Measurements from ENCODE around the gene GARIN5A.

The GARIN5A gene

DNA sequence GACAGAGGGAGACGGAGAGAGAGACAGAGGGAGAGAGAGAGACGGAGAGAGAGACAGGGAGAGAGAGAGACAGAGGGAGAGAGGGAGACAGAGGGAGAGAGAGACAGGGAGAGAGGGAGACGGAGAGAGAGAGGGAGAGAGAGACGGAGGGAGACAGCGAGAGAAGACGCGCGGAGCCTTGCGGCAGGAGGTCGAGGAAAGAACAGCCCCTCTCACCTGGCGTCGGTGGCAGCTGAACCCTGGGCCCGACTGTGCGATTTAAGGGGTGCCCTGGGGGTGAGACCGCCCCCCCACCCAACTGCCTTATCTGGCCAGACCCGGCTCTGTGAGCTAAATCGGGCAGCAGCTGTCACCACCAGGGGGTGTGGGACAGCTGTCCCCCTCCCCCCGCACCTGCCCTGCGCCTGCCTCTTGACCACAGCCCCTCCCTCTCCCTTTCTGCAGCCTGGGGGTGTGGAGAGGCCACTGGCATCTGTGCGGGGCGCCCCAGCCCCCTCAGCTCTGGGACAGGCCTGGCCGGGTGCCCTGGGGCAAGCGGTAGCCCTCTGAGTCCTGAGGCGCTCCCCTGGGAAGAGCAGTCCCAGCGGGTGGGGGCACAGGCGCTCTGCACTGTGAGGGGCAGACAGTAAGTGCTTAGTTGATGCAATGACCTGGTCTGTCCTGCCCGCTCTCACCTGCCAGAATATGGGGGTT is 23.6 kb upstream of the GARIN5A start:
- no peaks in the 10 kb centered on the region for H3K36me3 Mint-ChIP-seq (ENCODE audit: low read depth)
- H3K4me3 Mint-ChIP-seq = no peak overlapping the region
- no peak overlapping the region for H3K27ac Mint-ChIP-seq
- no peaks in the 10 kb centered on the region for H3K9me3 Mint-ChIP-seq
- intact Hi-C loops (cut with micrococcal nuclease) = no loop called here
- H3K27me3 Mint-ChIP-seq = peaks cover 4% of the 10 kb centered on the region
- no peaks in the 10 kb centered on the region for H3K4me1 Mint-ChIP-seq (ENCODE audit: low read depth)

DNA sequence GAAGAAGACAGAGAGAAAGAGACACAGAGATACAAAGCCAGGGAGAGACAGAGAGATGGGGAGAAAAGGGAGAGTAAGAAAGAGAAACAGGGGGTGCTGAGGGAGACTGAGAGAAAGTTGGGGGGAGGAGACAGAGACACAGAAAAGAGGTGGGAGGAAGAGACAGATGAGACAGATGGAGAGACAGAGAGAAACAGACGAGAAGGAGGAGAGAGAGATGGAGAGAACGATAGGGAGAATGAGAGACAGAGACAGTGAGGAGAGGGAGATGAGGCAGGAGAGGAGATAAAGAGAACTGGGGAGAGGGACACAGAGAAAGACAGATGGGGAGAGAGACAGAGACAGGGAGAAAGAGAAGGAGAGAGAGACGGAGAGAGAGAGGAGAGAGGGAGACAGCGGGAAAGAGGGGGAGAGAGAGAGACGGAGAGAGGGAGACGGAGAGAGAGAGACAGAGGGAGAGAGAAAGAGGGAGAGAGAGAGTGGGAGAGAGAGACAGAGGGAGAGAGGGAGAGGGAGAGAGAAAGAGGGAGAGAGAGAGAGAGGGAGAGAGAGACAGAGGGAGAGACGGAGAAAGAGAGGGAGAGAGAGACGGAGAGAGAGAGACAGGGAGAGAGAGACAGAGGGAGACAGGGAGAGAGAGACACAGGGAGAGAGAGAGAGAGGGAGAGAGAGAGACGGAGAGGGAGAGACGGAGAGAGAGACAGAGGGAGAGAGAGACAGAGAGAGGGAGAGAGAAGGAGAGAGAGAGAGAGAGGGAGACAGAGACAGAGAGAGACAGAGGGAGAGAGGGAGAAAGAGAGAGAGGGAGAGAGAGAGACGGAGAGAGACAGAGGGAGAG is 21.8 kb upstream of the GARIN5A start:
- Mint-ChIP-seq H3K27me3 (peaks cover 14% of the 10 kb centered on the region), H3K27ac (no peak overlapping the region), H3K36me3 (ENCODE audit: low read depth) (no peaks in the 10 kb centered on the region), H3K4me1 (ENCODE audit: low read depth) (peaks cover 14% of the 10 kb centered on the region), H3K9me3 (no peaks in the 10 kb centered on the region), H3K4me3 (no peak overlapping the region)
- intact Hi-C loops (cut with micrococcal nuclease) = no loop called here

DNA sequence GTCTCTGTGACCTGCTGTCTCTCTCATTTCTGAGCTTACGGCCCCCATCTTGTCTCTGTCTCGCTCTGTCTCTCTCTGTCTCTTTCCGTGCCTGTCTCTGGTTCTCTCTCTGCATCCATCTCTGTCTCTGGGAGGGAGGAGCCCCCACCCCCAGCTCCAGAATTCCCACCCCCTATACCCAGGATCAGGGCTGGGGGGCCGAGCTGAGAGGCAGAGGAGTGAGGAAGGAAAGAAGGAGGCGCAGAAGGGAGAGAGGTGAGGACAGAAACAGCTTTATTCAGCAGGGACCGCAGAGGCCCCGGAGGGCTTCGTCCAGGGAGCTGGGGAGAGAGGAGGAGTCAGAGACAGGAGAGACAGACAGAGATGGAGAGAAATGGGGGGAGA is 20.4 kb upstream of the GARIN5A start:
- Mint-ChIP-seq H3K4me3 (no peak overlapping the region), H3K4me1 (ENCODE audit: low read depth) (peaks cover 20% of the 10 kb centered on the region), H3K36me3 (ENCODE audit: low read depth) (no peaks in the 10 kb centered on the region), H3K27me3 (peaks cover 14% of the 10 kb centered on the region), H3K9me3 (no peaks in the 10 kb centered on the region), H3K27ac (no peak overlapping the region)
- intact Hi-C loops (cut with micrococcal nuclease) = no loop called here

DNA sequence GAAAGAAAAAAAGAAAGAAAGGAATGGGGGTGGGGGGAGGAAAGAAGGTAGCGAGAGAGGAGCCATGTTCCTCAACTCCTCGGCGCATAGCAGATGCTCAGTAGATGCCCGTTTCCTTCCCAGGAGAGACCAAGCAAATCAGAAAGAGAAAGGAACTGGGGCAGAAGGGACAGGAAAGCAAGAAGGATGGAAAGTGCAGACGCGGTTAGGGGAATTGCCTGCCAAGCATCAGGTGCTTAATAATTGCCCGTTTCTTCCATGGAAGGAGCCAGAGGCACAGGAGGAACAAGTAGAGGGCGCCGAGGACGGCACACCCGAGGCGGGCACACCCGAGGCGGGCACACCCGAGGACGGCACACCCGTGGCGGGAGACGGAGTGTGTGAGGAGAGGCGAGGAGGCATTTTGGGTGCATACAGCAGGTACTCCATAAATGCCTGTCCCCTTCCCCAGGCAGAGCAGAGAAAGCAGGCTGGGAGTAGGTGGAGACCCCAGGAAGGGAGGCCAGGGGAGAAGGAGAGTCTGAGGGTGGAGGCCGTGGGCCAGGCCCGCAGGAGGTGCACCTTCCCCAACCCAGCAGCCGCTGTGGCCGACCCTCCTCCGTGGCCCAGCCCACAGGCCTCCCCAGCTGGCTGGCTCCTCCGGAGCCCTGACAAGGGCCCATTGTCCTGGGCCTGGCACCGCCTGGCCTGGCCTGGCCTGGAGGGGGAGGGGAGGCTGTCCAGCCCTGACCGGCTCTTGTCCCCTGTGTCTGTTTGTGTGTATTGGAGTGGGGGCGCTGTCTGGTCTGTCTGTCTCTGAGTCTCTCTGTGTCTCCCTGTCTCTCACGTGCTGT is 19.8 kb upstream of the GARIN5A start:
- intact Hi-C loops (cut with micrococcal nuclease) = no loop called here
- H3K4me1 Mint-ChIP-seq (ENCODE audit: low read depth) = peaks cover 26% of the 10 kb centered on the region
- no peaks in the 10 kb centered on the region for H3K36me3 Mint-ChIP-seq (ENCODE audit: low read depth)
- no peak overlapping the region for H3K27ac Mint-ChIP-seq
- H3K4me3 Mint-ChIP-seq = no peak overlapping the region
- no peaks in the 10 kb centered on the region for H3K9me3 Mint-ChIP-seq
- H3K27me3 Mint-ChIP-seq = peaks cover 16% of the 10 kb centered on the region

DNA sequence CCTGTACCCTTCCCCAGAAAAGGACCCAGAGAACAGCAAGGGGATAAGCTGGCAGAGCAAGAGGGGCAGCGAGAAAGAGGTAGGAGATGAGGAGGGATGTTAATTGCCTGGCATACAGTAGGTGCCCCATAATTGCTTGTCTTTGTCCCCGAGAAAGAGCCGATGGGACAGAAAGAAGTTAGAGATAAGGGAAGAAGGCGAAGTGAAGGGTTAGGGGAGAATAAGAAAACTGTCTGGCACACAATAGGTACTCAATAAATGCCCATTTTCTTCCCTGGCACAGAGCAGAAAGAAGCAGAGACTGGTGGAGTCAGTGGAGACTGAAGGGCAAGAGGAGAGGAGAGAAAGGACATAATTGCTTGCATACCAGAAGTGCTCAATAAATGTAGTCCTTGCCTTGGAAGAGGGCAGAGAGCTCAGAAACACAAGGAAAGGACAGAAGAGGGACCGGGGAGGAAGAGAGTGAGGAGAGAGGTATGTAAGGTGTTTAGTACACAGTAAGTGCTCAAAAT is 18.4 kb upstream of the GARIN5A start:
- H3K27ac Mint-ChIP-seq = no peak overlapping the region
- peaks cover 16% of the 10 kb centered on the region for H3K27me3 Mint-ChIP-seq
- no peak overlapping the region for H3K4me3 Mint-ChIP-seq
- intact Hi-C loops (cut with micrococcal nuclease) = no loop called here
- peaks cover 6% of the 10 kb centered on the region for H3K36me3 Mint-ChIP-seq (ENCODE audit: low read depth)
- peaks cover 38% of the 10 kb centered on the region for H3K4me1 Mint-ChIP-seq (ENCODE audit: low read depth)
- no peaks in the 10 kb centered on the region for H3K9me3 Mint-ChIP-seq

DNA sequence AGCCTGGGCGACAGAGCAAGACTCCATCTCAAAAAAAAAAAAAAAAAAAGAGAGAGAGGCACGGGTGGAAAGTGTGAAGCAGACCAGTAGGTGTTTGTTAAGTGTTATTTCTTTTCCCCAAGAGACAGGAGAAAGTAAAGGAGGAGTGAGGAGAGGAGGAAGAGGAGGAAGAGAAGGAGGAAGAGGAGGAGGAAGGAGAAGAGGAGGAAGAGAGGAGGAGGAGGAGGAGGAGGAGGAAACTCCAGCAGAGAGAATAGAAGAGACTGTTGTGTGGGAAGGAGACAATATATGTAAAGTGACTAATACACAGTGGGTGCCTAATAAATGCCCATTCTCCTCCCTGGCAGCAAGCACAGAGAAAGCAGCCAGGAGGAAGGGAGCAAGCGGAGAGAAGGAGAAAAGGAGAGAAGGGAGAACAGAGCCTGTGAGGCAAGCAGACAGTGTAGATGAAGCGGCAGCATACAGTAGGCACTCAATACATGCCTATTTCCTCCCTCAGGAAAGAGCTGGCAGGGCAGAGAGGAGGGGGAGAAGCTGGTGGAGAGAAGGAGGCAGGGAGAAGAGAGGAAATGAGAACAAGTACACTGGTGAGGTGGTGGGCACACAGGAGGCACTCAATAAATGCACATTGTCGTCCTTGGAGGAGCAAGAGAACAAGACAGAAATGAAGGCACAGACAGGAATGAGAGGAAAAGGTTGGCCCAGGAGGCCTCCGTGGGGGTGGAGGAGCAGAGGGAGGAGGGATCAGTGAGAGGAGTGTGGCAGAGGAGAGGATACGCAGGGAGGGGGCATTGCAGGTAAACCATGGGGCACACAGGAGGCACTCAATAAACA is 17.8 kb upstream of the GARIN5A start:
- Mint-ChIP-seq H3K27me3 (peaks cover 16% of the 10 kb centered on the region), H3K27ac (no peak overlapping the region), H3K36me3 (ENCODE audit: low read depth) (peaks cover 6% of the 10 kb centered on the region)

DNA sequence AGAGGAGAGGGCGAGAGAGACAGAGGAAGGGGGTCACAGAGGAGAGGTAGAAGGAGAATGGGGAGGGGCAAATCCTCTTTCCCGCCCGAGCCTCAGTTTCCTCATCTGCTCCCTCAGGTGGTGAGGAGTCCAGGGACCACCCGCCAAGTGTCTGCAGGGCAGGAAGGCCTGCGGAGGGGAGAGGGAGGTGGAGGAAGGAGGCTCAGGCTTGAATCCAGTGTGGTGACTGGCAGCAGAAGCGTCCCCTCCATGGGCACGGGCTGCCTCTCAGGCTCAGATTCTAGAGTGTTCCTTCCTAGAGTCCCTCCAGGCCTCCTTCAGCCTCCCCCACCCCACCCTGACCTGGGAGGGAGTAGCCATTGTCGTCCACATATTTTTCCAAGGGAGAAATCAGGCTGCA is 16.5 kb upstream of the GARIN5A start:
- H3K4me3 Mint-ChIP-seq = no peak overlapping the region
- H3K27me3 Mint-ChIP-seq = peaks cover 16% of the 10 kb centered on the region
- peaks cover 6% of the 10 kb centered on the region for H3K36me3 Mint-ChIP-seq (ENCODE audit: low read depth)
- intact Hi-C loops (cut with micrococcal nuclease) = no loop called here
- H3K9me3 Mint-ChIP-seq = peaks cover 6% of the 10 kb centered on the region
- no peak overlapping the region for H3K27ac Mint-ChIP-seq
- peaks cover 56% of the 10 kb centered on the region for H3K4me1 Mint-ChIP-seq (ENCODE audit: low read depth)

More for the DNA sequence above, 17.8 kb upstream of the GARIN5A start:
- Mint-ChIP-seq H3K4me1 (ENCODE audit: low read depth) (peaks cover 43% of the 10 kb centered on the region), H3K9me3 (peaks cover 4% of the 10 kb centered on the region), H3K4me3 (no peak overlapping the region)
- intact Hi-C loops (cut with micrococcal nuclease) = no loop called here

DNA sequence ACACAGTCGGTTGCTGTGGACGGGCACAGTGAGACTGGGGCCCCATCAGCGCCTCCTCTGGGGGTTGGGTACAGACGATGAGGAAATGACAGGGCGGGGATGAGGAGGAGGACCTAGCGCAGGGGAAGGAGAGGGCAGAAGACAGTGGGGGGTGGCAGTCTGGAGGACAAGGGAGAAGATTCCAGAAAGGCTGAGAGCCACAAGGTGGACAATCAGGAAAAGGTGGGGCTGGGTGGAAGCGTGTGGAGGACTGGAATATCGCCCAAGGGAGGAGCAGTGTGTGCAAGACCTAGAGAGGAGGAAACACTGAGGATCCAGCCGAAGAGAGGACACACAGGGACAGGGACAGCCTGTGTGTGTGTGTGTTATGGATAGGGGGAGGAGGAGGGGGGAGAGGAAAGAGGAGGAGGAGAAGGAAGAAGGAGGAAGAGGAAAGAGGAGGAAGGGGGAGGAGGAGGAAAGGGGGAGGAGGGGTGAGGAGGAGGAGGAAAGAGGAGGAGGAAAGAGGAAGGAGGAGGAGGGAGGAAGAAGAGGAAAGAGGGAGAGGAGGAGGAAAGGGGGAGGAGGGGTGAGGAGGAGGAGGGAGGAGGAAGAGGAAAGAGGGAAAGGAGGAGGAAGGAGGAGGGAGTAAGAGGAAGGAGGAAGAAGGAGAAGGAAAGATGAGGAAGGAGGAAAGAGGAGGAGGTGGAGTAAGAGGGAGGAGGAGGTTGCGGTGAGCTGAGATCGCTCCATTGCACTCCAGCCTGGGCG is 15.8 kb upstream of the GARIN5A start:
- H3K4me1 Mint-ChIP-seq (ENCODE audit: low read depth) = peaks cover 63% of the 10 kb centered on the region
- intact Hi-C loops (cut with micrococcal nuclease) = no loop called here
- peaks cover 6% of the 10 kb centered on the region for H3K36me3 Mint-ChIP-seq (ENCODE audit: low read depth)
- peak overlapping the region; percentile 57 for H3K27ac Mint-ChIP-seq
- H3K9me3 Mint-ChIP-seq = peaks cover 11% of the 10 kb centered on the region
- H3K27me3 Mint-ChIP-seq = peaks cover 16% of the 10 kb centered on the region
- H3K4me3 Mint-ChIP-seq = peak overlapping the region; percentile 46

DNA sequence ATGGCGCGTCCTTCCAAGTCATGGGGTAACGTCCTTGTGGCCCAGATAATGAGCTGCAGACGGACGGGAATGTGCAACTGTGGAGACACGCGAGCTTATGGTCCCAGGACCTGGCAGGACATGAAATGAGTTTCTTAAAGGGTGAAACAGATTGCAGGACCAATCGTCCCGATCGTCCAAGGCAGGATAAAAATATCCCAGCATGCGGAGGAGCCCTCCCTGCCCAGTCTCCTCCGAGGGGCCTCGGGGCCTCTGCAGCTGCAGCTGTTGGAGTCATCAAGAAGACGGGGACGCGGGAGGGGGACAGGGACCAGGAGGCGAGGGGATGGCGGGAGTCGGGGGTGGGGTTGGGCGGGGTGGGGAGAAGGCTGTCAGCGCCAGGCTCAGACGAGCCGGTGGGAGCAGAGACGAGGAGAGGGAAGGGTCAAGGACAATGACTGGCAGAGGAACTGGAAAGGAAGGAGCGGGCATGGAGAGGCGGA is 14.4 kb upstream of the GARIN5A start:
- intact Hi-C loops (cut with micrococcal nuclease) = no loop called here
- Mint-ChIP-seq H3K4me3 (no peak overlapping the region), H3K27ac (peak overlapping the region; percentile 57), H3K36me3 (ENCODE audit: low read depth) (peaks cover 6% of the 10 kb centered on the region), H3K9me3 (peaks cover 14% of the 10 kb centered on the region), H3K4me1 (ENCODE audit: low read depth) (peaks cover 69% of the 10 kb centered on the region), H3K27me3 (peaks cover 14% of the 10 kb centered on the region)

DNA sequence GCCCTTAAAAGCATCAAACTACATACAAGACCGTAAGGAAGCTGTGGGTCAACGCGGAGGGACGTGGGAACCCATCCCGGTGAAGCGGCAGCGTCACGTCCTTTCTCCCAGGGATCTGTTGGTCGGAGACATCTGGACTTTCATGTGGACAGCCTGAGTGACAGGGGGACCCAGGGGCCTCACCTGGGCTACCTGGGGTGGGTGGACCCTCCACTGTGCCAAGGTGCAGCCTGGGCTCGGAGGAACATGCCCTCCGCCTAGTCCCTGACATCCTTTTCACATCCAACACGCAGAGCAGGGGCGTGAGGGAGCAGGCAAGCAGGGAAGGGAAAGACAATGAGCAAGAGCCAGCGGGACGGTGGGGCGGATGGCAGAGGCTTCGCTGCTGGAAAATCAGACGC is 13.8 kb upstream of the GARIN5A start:
- H3K36me3 Mint-ChIP-seq (ENCODE audit: low read depth) = peaks cover 12% of the 10 kb centered on the region
- H3K27ac Mint-ChIP-seq = peak overlapping the region; percentile 57
- H3K9me3 Mint-ChIP-seq = peaks cover 14% of the 10 kb centered on the region
- intact Hi-C loops (cut with micrococcal nuclease) = no loop called here
- no peak overlapping the region for H3K4me3 Mint-ChIP-seq
- H3K4me1 Mint-ChIP-seq (ENCODE audit: low read depth) = peaks cover 73% of the 10 kb centered on the region
- peaks cover 14% of the 10 kb centered on the region for H3K27me3 Mint-ChIP-seq

DNA sequence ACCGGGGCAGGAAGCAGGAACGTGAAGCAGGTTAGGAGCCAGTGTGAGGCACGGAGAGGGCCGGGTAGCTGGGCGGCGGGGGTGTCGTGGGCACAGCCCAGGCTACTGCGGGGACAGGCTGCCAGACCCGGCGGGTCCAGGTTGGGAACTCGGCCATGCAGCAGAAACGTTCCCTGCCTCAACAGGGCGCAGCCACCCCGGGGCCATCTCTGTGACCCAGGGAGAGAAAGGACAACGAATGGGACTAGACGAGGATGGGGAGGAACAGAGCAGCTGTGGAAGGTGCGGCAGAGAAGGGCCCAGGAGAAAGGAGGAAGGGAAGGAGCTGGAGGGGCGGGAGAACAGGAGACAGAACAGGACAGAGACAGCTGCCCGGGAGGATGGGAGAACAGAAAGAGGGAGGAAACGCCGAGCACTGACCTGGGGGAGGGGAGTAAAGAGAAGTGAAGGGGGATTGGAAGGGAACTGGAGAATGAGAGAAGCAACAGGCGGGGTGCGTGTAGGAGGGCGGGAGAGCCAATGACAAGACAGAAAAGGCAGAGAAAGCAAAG is 12.9 kb upstream of the GARIN5A start:
- Mint-ChIP-seq H3K27ac (peak overlapping the region; percentile 83), H3K27me3 (peaks cover 5% of the 10 kb centered on the region), H3K4me1 (ENCODE audit: low read depth) (peaks cover 76% of the 10 kb centered on the region), H3K36me3 (ENCODE audit: low read depth) (peaks cover 21% of the 10 kb centered on the region), H3K9me3 (peaks cover 14% of the 10 kb centered on the region), H3K4me3 (peak overlapping the region; percentile 32)
- intact Hi-C loops (cut with micrococcal nuclease) = no loop called here

DNA sequence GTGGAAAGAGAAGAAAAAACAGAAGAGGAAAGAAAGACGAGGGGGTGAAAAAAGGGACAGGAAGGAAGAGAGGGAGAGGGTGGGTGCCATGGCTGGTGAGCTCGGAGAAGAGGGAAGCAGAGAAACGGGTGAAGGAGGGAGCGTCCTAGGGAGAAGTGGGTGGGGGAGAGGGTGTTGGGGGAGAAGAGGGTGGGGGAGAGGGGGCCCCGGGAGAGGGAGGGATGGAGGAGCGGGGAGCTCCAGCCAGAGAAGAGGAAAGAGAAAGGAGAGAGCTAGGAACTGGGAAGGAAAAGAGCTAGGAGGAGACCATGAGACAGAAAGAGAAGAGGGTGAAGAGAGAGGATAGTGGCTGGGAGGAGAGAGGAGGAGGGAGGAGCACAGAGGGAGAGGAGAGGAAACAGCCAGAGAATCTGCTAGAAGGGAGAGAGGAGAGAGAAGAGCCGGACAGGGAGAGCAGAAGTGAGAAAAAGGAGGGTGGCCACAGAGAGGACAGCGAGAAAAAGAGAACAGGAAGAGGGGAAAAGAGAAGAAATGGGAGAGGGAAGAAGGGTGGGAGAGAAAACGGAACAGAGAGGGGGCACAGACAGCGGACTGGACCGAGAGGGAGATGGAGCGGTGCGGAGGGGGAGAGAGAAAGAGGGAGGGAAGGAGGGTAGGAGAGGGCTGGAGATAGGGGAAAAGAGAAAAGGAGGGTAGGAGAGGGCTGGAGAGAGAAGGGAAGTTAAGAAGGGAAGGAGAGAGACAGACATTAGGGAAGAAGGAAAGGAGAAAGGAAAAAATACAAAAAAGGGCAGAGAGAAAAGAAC is 11.9 kb upstream of the GARIN5A start:
- H3K9me3 Mint-ChIP-seq = peaks cover 14% of the 10 kb centered on the region

More for the DNA sequence above, 11.9 kb upstream of the GARIN5A start:
- peaks cover 3% of the 10 kb centered on the region for H3K27me3 Mint-ChIP-seq
- intact Hi-C loops (cut with micrococcal nuclease) = no loop called here
- H3K4me3 Mint-ChIP-seq = peak overlapping the region; percentile 62
- peak overlapping the region; percentile 83 for H3K27ac Mint-ChIP-seq
- peaks cover 67% of the 10 kb centered on the region for H3K4me1 Mint-ChIP-seq (ENCODE audit: low read depth)
- H3K36me3 Mint-ChIP-seq (ENCODE audit: low read depth) = peaks cover 27% of the 10 kb centered on the region

Data from dendritic cell treated with granulocyte-macrophage colony-stimulating factor and Interleukin-4, amounts not matched to agents 40 ng/mL and 50 ng/mL, for 4 days (primary cell).